ENCODE results near the gene NLRC3. TPM values are rescaled to one million over a fixed set of nuclear protein-coding genes. Genes with fewer than 3 reads are reported as not detected.

NLRC3 gene
- total RNA-seq, 1 donor from 2014 or later = 0.23 TPM

DNA sequence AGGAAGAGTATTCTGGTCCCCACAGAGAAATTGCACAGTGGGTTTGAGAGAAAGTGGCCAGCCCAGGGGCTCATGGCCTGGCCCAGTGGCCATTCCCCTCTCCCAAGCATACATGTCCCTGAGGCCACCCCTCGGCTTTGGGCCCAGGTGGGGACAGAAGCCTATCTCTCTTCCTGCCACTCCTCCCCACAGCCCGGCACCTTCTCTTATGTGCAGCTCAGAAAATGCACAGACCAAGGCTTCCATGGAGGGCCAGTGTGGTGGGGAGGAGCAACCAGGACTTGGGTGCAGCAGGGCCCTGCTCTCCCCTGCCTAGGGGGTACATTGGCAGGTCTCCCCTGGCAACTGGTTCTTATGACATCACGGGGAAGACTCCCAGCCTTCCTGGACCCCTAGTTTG lies 82.0 kb downstream of the NLRC3 start, which contains the start of gene C16orf90:
TSS of gene C16orf90 (minus strand) at position 314 of the 400 bp plus-strand sequence. CDS start at position 246, 68 bp downstream.
- FAIRE-seq = no peak
- H3K4me1 Mint-ChIP-seq (ENCODE audit: low read depth, unreplicated experiment) = no peaks in the 10 kb centered on the region
- H3K4me3 Mint-ChIP-seq (ENCODE audit: unreplicated experiment) = no peak within 1 kb of the TSS

DNA sequence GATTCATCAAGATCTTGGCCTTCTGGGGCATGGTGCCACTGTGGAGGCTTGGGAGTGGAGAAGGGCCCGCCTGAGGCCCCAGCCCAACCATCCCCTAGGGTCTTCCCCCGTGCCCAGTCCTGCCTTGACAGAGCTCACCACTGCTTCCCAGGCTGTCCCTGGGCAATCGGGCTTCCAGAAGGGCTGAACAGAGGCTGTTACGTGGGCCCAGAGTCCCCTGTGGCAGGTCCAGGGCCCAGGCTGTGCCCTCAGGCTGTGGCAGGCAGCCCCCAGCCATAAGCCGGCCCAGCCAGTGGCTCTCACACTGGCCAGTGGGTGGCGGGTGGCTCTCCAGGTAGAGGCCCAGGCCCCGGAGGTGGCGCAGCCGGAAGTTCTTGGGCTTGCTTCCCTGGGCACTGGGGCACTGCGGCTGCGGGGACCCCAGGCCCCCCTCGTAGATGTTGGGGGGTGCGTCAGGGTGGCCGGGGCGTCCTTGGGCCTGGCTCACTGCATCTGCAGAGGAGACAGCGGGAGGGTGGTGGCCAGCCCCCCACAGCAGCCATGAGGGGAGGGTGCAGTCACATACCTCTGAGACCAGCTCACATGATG lies 82.7 kb downstream of the NLRC3 start:
- Mint-ChIP-seq H3K4me3 (ENCODE audit: unreplicated experiment) (no peak overlapping the region), H3K4me1 (ENCODE audit: low read depth, unreplicated experiment) (no peaks in the 10 kb centered on the region), H3K27me3 (ENCODE audit: low read depth, unreplicated experiment) (no peaks in the 10 kb centered on the region), H3K36me3 (ENCODE audit: low read depth, unreplicated experiment) (no peaks in the 10 kb centered on the region), H3K27ac (ENCODE audit: unreplicated experiment) (no peak overlapping the region), H3K9me3 (ENCODE audit: unreplicated experiment) (no peaks in the 10 kb centered on the region)
- FAIRE-seq (no peak), DNase-seq (ENCODE audit: low read depth) (no peak)
- H3K27ac ChIP-seq (ENCODE audit: low read depth, low read length) = no peak overlapping the region
- TF ChIP-seq, protein P1, sequence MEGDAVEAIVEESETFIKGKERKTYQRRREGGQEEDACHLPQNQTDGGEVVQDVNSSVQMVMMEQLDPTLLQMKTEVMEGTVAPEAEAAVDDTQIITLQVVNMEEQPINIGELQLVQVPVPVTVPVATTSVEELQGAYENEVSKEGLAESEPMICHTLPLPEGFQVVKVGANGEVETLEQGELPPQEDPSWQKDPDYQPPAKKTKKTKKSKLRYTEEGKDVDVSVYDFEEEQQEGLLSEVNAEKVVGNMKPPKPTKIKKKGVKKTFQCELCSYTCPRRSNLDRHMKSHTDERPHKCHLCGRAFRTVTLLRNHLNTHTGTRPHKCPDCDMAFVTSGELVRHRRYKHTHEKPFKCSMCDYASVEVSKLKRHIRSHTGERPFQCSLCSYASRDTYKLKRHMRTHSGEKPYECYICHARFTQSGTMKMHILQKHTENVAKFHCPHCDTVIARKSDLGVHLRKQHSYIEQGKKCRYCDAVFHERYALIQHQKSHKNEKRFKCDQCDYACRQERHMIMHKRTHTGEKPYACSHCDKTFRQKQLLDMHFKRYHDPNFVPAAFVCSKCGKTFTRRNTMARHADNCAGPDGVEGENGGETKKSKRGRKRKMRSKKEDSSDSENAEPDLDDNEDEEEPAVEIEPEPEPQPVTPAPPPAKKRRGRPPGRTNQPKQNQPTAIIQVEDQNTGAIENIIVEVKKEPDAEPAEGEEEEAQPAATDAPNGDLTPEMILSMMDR (IDR thresholded peaks at IDR 0.05; ENCODE audit: insufficient read depth, low read depth, low read length) = no peak
- no peak for TF ChIP-seq EZH2 (IDR thresholded peaks at IDR 0.05; ENCODE audit: insufficient read depth, low read length)
- no peak overlapping the region for H3K4me2 ChIP-seq (ENCODE audit: low read length)
- H3K27me3 ChIP-seq (ENCODE audit: insufficient read depth, low read length) = no peaks in the 10 kb centered on the region
- no peaks in the 10 kb centered on the region for H3K9me3 ChIP-seq (ENCODE audit: insufficient read depth, low read depth, low read length)
- H3K36me3 ChIP-seq (ENCODE audit: insufficient read depth, low read length) = no peaks in the 10 kb centered on the region
- no peak overlapping the region for H3K4me3 ChIP-seq (ENCODE audit: insufficient read depth, low read depth, low read length)
- no peaks in the 10 kb centered on the region for H4K20me1 ChIP-seq (ENCODE audit: insufficient read depth, low read length)
- H3K9ac ChIP-seq (ENCODE audit: low read length) = no peak overlapping the region
- H2AFZ ChIP-seq (ENCODE audit: low read depth, low read length) = no peak overlapping the region
- H3K79me2 ChIP-seq (ENCODE audit: insufficient read depth, low read length) = no peaks in the 10 kb centered on the region
- no peaks in the 10 kb centered on the region for H3K4me1 ChIP-seq (ENCODE audit: insufficient read depth, low read length)

More for the DNA sequence above, 82.0 kb downstream of the NLRC3 start, which contains the start of gene C16orf90:
- Histone ChIP-seq H3K4me3 (ENCODE audit: insufficient read depth, low read depth, low read length) (no peak within 1 kb of the TSS), H3K9me3 (ENCODE audit: insufficient read depth, low read depth, low read length) (no peaks in the 10 kb centered on the region), H3K27ac (ENCODE audit: low read depth, low read length) (no peak within 1 kb of the TSS), H3K4me1 (ENCODE audit: insufficient read depth, low read length) (no peaks in the 10 kb centered on the region), H3K36me3 (ENCODE audit: insufficient read depth, low read length) (no peaks in the 10 kb centered on the region), H4K20me1 (ENCODE audit: insufficient read depth, low read length) (no peaks in the 10 kb centered on the region), H3K79me2 (ENCODE audit: insufficient read depth, low read length) (no peaks in the 10 kb centered on the region), H3K4me2 (ENCODE audit: low read length) (no peak within 1 kb of the TSS), H3K27me3 (ENCODE audit: insufficient read depth, low read length) (no peaks in the 10 kb centered on the region), H2AFZ (ENCODE audit: low read depth, low read length) (no peak within 1 kb of the TSS), H3K9ac (ENCODE audit: low read length) (no peak within 1 kb of the TSS)
- H3K27ac Mint-ChIP-seq (ENCODE audit: unreplicated experiment) = no peak within 1 kb of the TSS
- TF ChIP-seq, protein P1 (IDR thresholded peaks at IDR 0.05; ENCODE audit: insufficient read depth, low read depth, low read length) = no peak
- no peak for TF ChIP-seq EZH2 (IDR thresholded peaks at IDR 0.05; ENCODE audit: insufficient read depth, low read length)
- H3K9me3 Mint-ChIP-seq (ENCODE audit: unreplicated experiment) = no peaks in the 10 kb centered on the region
- no peaks in the 10 kb centered on the region for H3K27me3 Mint-ChIP-seq (ENCODE audit: low read depth, unreplicated experiment)
- no peaks in the 10 kb centered on the region for H3K36me3 Mint-ChIP-seq (ENCODE audit: low read depth, unreplicated experiment)
- DNase-seq (ENCODE audit: low read depth) = no peak

DNA sequence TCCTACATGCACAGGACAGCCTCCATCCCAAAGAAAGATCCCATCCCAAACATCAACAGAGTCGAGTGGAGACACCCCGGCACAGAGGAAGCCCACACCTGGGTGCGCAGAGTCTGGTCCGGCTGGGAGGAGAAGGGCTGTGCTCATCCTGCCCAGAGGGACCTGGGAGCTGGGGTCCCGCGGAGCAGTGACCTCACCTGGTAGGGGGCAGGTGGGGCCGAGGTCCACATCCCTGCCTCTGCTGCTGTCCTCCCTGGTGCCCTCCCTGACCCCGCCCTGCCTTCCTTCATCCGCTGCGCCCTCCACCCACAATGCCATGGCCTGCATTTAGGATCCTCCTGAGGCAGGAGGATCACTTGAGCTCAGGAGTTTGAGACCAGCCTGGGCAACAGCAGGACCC lies 84.8 kb downstream of the NLRC3 start:
- H2AFZ ChIP-seq (ENCODE audit: low read depth, low read length) = no peak overlapping the region
- no peaks in the 10 kb centered on the region for H4K20me1 ChIP-seq (ENCODE audit: insufficient read depth, low read length)
- no peaks in the 10 kb centered on the region for H3K36me3 ChIP-seq (ENCODE audit: insufficient read depth, low read length)
- H3K4me1 ChIP-seq (ENCODE audit: insufficient read depth, low read length) = no peaks in the 10 kb centered on the region
- no peak overlapping the region for H3K4me3 ChIP-seq (ENCODE audit: insufficient read depth, low read depth, low read length)
- no peaks in the 10 kb centered on the region for H3K27me3 Mint-ChIP-seq (ENCODE audit: low read depth, unreplicated experiment)
- no peak overlapping the region for H3K4me3 Mint-ChIP-seq (ENCODE audit: unreplicated experiment)
- peaks cover 2% of the 10 kb centered on the region for H3K36me3 Mint-ChIP-seq (ENCODE audit: low read depth, unreplicated experiment)
- no peak overlapping the region for H3K27ac Mint-ChIP-seq (ENCODE audit: unreplicated experiment)
- DNase-seq (ENCODE audit: low read depth) (no peak), FAIRE-seq (no peak)
- H3K9me3 ChIP-seq (ENCODE audit: insufficient read depth, low read depth, low read length) = no peaks in the 10 kb centered on the region
- TF ChIP-seq, protein P1 (IDR thresholded peaks at IDR 0.05; ENCODE audit: insufficient read depth, low read depth, low read length) = no peak
- no peak for TF ChIP-seq EZH2 (IDR thresholded peaks at IDR 0.05; ENCODE audit: insufficient read depth, low read length)
- no peak overlapping the region for H3K4me2 ChIP-seq (ENCODE audit: low read length)
- no peak overlapping the region for H3K27ac ChIP-seq (ENCODE audit: low read depth, low read length)
- no peaks in the 10 kb centered on the region for H3K4me1 Mint-ChIP-seq (ENCODE audit: low read depth, unreplicated experiment)
- H3K27me3 ChIP-seq (ENCODE audit: insufficient read depth, low read length) = no peaks in the 10 kb centered on the region
- no peaks in the 10 kb centered on the region for H3K79me2 ChIP-seq (ENCODE audit: insufficient read depth, low read length)
- no peak overlapping the region for H3K9ac ChIP-seq (ENCODE audit: low read length)
- H3K9me3 Mint-ChIP-seq (ENCODE audit: unreplicated experiment) = no peaks in the 10 kb centered on the region
